NCI-H2029 (cell line): ENCODE data around the gene PCDHGB3.
"Not testable (repeated sequence)": the region's sequence is repeated elsewhere in the genome, so short reads cannot be mapped to it uniquely, and the experiment has no call there.

Source experiments
- DNase-seq: peaks from one replicate; lab custom pipeline; 2025; lab: John Stamatoyannopoulos, UW

The PCDHGB3 gene

GRCh38 chr5:141369994-141370848 is at the start of gene PCDHGB3:
TSS of gene PCDHGB3 (plus strand) at chr5:141370242. CDS start at chr5:141370395, 153 bp downstream.
- DNase-seq = no peak

- DNase-seq = no peak
These were observed 47.8 kb upstream of the PCDHGB3 start for GRCh38 chr5:141322261-141322660.

GRCh38 chr5:141326088-141326854 is 43.8 kb upstream of the PCDHGB3 start:
- DNase-seq = peak; percentile 39

- DNase-seq = no peak
These were observed 41.8 kb upstream of the PCDHGB3 start for GRCh38 chr5:141328231-141328630.

GRCh38 chr5:141330299-141331080 is 39.6 kb upstream of the PCDHGB3 start, which contains the start of gene PCDHGA1:
TSS of gene PCDHGA1 (plus strand) at chr5:141330514.
- no peak for DNase-seq

- DNase-seq = not testable (repeated sequence)
These were observed 37.5 kb upstream of the PCDHGB3 start for GRCh38 chr5:141332571-141332970.

GRCh38 chr5:141338538-141339306 is 31.3 kb upstream of the PCDHGB3 start, which contains the start of gene PCDHGA2:
TSS of gene PCDHGA2 (plus strand) at chr5:141338760.
- DNase-seq = no peak

- DNase-seq = not testable (repeated sequence)
These were observed 29.2 kb upstream of the PCDHGB3 start for GRCh38 chr5:141340781-141341354.

- DNase-seq = no peak
These were observed 27.3 kb upstream of the PCDHGB3 start for GRCh38 chr5:141342773-141343172.

GRCh38 chr5:141343242-141343952 is 26.6 kb upstream of the PCDHGB3 start, which contains the start of gene PCDHGA3:
TSS of gene PCDHGA3 (plus strand) at chr5:141343829. CDS start at chr5:141344034, 205 bp downstream.
- DNase-seq = no peak

- no peak for DNase-seq
These were observed 26.0 kb upstream of the PCDHGB3 start for GRCh38 chr5:141343953-141344463.

GRCh38 chr5:141345327-141345726 is 24.7 kb upstream of the PCDHGB3 start:
- no peak for DNase-seq

- DNase-seq = not testable (repeated sequence)
These were observed 24.0 kb upstream of the PCDHGB3 start for GRCh38 chr5:141346017-141346416.

GRCh38 chr5:141349917-141350619 is 20.0 kb upstream of the PCDHGB3 start, which contains the start of gene PCDHGB1:
TSS of gene PCDHGB1 (plus strand) at chr5:141350099. CDS start at chr5:141350261, 162 bp downstream.
- peak; percentile 48 for DNase-seq

- no peak for DNase-seq
These were observed 18.5 kb upstream of the PCDHGB3 start for GRCh38 chr5:141351591-141351990.

GRCh38 chr5:141354900-141355469 is 15.1 kb upstream of the PCDHGB3 start, which contains the start of gene PCDHGA4:
TSS of gene PCDHGA4 (plus strand) at chr5:141355021. CDS start at chr5:141355108, 87 bp downstream.
- DNase-seq = no peak

GRCh38 chr5:141355641-141356040 is 14.4 kb upstream of the PCDHGB3 start:
- DNase-seq = no peak

GRCh38 chr5:141356133-141356532 is 13.9 kb upstream of the PCDHGB3 start:
- no peak for DNase-seq

- DNase-seq = no peak
These were observed 13.1 kb upstream of the PCDHGB3 start for GRCh38 chr5:141356950-141357349.
